HG02970 (cell line): ENCODE data around the gene INS.

Experiments
- ATAC-seq: cut with Tn5 transposase; IDR thresholded peaks from one replicate; pipeline ENCODE4 v1.9.1; 2021; ENCODE audit warnings: mild to moderate bottlenecking, moderate library complexity, moderate number of reproducible peaks; ENCODE audit not compliant: unreplicated experiment, low FRiP score

The INS gene

DNA sequence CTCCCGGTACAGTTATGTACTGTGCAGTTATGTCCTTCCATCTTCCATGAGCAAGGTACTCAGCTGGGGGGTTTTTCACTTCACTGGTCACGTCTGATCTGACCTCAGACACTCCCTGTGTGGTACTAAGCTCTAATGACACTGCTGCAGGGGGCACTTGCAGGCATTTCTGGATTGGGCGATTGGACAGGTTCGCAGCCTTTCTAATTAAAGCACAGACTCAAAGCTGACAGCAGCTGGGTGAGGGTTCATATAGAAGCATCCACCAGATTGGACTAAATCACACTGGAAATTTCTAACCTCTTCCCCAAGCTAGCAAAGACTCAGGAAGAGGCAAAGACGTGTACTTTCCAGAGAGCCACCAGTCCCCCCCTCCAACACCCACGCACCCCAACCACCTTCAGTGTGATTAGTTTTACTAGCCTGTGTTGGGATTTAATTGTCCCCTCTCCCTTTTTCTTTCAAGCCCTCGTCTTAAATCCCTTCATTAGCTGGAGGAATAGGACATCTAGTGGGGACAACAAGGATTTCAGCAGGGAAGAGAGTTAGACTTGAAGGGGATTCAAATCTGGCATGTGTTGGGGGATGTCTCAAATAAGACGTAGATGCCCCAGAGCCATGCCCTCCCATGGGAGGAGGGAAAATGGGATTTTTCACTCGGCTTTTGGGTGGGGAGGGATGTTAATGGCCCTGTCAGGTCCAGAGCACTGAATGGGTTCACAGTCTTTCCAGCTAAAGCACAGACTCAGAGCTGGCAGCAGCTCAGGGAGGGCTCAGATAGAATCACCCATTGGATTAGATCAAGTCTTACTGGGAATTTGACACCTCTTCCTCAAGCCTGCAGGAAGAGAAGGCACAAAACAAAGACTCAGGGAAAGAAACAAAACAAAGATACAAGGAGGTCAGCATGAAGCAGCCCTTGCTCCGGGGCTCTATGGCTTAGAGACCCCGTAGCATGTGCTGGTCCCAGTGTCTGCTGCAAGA lies 10.9 kb downstream of the INS start:
- no peak for ATAC-seq

DNA sequence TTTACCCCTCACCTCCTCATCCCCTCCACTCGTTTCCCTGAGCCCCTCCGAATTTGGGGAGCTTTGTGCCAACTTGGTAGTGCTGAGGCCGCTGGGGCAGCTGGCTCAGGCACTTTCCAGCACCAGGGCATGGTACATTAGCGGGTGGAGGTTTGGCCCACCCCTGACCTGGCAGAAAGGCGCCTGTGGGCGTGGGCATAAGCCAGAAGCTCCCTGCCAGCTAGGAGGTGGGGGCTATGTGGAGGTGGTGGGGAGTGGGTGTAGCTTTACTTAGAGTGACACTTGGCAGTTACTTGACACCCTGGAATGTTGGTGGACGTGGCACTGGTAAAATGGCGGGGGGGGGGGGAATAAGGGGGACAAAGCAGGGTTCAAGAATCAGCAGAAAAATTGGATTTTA lies 11.5 kb downstream of the INS start:
- no peak for ATAC-seq

DNA sequence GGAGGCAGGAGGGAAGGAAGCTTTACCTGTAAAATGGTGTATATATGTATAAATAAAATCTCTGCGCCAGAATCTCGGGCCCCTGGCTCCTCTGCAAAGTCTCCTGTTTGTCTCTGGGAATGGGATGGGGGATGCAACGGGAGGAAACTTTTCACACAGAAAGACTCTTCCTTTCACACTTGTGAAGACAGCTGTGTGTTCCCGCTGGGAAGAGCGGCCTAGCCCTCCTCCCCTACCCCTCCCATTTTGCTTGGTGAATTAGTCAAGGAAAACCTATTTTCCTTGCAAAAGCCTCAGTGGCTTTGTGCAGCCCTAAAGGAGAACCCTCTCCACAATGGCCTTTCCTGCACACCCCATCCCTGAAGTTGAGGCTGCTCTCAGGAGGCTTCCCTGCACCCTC lies 12.4 kb downstream of the INS start:
- ATAC-seq = no peak

DNA sequence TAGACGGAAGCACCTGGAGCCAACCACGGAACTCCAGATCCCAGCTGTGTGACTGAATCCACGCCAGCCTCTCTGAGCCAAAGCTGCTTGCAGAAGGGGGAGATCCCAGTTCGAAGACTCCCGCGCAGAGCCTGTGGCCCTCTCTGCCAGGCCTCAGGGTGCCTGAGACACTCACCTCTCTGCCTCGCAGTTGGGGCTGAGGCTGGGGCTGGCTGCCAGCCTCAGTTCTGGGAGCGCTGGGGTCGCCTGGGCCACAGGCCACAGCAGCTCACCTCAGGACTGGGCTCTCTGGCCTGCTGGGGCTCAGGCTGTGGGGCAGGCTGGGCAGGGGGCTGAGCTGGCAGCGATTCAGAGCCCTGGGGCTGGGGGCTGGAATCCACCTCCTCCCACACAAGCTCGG lies 13.6 kb downstream of the INS start:
- ATAC-seq = no peak

DNA sequence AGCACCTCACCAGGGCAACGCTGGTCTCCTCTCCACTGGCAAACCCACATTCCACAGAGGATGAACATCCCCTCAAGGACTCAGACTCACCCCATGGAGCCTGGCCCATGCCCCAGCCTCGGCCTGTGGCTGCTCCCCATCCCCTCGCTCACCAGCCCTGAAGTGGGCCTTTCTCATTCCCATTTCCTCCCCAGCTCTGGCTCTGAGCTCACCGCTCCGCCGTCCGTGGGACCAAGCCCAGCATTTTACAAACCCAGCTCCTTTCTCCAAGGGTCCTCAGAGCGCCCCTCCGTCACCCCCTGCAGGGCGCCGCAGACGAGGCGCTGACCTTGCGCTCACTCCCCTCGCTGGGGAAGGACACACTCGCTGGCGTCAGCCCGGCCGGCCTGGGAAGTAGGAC lies 15.0 kb downstream of the INS start:
- no peak for ATAC-seq

DNA sequence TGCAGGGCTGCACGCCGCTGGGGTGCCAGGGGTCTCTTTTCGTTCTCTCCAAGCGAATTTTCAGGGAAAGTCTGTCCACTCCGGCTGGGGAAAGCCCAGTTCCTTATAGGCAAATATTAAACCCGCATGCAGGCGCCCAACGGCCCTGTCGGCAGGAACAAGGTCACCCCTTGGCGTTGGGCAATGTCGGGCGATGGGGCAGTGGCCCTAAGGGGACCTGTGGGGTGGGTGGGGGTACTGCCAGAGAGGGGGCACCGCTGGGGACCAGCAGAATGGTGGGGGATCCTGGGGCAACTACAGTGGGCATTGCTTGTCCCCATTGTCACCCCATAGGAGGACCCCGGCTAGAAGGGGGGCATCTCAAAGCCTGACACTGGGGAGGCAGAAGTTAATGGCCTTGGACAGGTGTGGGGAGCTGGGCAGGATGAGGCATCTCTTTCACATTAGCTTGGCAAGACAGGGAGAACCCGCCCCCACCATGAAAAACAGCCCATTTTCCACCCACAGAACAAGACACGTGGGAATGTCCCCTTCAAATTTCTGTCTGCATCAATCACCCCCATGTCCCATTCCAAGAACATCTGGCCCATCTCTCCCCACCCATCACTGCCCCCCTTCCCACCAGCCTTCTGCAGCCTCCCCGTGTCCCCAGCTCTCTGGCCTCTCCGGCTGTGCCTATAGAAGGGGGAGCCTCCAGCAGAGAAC lies 16.3 kb downstream of the INS start:
- ATAC-seq = no peak

DNA sequence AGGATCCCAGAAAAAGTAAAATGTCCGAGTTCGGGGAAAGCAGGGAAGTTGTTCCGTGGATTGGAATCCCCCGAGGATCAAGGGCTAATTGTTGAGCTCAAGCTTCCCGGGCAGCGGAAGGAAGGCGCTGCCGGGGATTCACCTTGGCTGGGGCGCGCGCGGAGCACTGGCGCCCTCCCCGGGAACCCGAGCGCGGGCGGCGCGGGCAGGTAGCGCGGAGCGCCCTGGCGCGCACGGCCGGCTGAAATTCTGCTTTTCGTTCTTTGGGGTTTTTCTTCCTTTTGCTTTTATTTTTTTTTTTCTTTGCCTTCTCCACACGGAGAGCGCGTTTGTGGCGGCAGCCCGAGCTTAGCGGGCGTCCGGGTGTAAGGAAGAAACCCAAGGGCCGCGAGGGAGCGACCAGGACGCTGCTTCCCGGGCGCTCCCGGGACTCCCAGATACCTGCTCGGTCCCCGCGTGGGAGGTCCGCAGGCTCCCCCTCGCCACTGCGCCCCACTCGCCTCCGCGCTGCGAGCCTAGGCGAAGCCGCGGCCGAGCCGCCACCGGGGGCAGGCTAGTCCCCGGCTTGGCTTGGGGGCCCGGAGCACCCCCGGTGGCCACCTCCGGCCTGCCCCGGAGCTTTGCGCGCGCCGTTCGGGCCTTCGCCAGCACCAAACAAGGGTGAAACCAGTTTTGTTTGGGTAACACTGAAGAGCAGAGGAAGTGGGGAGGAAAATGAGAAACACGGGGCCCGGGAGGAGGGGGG lies 17.0 kb downstream of the INS start:
- ATAC-seq = no peak

DNA sequence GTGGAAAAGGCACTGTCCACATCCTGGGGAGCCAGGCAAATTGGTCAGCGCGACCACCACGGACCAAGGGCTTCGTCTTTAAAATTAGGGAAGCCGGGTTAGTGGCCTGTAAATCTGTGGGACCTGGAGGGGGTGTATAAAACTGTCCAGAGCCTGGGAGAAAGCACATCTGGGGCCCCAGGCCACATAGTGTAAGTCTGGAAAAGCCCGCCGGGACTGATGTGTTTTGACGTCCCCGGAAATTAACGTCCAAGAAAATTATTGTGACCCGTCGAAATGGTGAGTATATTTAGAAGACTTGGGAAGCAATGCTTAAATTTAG lies 17.6 kb downstream of the INS start:
- ATAC-seq = no peak

DNA sequence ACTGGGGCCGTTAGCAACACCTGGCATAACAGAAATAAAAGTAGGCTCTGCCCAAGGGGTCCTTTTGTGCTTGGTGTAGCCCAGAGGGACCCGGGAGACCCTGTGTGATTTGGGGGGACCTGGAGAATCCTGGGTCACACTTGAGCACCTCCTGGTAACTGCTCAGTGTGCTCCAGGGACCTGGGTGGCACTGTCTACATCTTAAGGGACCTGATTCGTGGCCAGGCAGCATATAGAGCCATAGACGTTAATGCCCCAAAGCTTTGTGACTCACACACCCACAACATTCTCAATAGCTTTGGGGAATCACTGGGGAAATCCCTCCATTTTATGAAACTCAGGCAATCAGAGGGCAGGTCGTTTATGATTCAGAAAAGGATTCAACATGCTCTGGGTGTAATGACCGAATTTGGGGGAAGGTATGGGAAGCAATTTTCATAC lies 18.2 kb downstream of the INS start:
- no peak for ATAC-seq

DNA sequence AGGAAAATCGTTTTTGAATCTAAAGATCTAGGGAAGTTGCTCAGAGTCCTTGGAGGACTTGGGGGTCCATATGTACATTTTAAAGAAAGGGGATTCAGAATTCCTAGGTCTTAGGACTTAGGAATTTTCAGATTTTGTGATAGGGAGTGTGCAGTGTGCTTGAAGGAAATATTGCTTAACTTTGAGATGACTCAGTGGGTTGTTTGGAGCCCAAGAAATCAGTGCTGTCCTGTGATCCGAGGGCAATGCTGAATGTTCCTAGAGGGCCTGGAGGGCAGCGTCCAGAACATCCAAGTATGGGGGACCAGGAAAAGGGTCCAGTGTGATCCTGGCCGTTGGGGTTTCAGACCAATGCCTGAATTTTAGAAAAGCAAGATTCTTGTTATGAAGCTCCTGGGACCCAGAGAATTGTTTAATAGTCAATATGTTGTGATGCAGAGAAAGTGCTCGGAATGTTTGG lies 18.7 kb downstream of the INS start:
- ATAC-seq = no peak

DNA sequence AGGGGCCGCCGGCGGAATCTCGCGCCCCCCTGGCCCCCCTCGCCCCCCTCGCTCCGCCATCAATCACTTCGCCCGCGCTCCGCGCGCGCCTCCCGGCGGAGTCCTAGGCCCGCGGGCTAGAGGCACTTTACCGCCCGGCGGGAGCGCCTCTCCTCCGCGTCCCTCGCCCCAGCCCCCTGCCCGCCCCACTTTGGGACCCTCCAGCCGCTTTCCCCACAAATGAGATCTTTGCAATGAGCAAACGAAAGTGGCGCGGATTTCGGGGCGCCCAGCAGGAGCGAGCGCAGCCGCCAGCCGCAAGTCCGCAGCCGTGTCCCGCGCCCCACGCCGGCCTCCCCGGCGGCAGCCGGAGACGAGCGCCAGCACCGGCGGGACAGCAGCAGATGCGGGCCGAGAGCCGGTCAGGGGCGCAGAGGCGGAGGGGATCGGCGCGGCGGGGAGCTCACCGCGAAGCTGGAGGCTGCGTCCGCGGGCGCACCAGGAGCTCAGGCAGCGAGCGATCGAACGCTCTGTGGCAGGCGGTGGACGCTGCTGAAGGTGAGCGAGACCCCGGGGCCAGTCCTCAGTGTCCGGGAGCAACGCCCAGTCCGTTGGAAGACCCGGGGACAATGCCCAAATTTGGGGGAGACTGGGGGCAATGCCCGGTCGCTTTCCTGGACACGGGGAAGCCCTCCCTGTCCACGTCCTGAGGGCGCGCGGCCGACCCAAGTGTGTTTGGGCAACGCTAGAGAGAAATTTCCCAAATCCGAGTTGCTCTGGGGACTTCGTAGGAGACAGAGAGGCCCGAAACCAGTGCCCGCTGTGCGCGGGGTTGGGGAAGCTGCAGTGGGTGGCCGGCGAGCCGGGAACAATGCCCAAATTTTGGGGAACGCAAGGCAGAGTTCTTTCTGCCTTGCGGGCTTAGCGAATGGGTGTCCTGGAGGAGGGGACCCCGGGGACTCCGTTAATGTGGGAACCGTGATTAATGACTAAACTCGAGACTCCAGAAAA lies 20.3 kb downstream of the INS start:
- no peak for ATAC-seq

DNA sequence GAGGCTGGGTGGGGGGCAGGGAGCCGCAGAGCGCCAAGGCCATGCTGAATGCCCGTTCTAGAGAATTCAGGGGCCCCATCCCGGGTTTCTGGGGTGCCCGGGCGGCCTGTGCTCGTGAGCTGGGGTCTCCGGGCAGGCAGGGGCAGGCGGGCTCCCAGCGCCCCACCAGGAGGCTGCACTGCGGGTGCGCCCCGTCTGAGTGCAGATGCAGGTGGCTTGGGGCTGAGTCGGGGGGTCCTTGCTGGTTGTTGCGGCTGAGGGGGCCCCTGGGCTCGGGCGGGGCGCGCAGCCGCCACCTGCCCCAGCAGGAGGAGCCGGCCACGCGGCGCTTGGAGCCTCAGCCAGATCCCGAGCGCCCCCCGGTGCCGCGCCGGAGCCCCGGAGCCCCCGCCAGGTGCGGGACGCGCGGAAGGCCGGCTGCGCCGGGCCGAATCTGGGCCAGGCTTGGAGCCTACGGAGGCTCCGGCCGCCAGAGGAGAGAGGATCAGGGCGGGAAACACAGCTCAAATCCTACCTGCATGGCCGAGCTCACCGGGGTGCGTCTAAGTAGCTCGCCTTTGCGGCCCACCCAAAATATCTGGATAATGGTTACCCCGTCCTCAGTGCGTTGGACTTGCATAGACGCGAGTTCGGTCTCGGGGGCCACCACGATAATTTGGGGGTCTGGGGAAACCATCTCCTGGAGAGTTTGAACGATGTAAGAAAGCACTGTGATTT lies 21.2 kb downstream of the INS start:
- no peak for ATAC-seq

DNA sequence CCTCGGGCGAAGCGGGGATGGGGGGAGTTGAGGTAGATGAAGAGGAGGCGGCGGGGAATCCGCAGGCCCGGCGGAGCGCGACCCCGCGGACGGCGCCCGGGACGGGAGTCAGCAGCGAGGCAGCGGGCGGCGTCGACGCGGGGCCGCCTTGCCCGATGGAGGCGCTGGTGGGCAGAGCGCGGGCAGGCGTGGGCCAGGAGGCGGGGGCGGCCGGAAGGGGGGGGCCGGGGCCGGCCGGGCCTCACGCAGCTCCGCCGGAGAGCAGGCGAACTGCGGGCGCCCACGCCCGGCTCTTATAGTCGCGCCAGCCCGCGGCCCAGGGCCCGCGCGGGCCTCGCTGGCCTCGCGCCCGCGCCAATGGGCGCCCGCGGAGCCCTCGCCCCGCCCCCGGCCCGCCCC lies 21.9 kb downstream of the INS start, which contains the start of gene IGF2:
TSS of gene IGF2 (minus strand) at position 267 of the 399 bp plus-strand sequence. CDS start 3,866 bp downstream, outside the sequence.
- ATAC-seq = no peak

DNA sequence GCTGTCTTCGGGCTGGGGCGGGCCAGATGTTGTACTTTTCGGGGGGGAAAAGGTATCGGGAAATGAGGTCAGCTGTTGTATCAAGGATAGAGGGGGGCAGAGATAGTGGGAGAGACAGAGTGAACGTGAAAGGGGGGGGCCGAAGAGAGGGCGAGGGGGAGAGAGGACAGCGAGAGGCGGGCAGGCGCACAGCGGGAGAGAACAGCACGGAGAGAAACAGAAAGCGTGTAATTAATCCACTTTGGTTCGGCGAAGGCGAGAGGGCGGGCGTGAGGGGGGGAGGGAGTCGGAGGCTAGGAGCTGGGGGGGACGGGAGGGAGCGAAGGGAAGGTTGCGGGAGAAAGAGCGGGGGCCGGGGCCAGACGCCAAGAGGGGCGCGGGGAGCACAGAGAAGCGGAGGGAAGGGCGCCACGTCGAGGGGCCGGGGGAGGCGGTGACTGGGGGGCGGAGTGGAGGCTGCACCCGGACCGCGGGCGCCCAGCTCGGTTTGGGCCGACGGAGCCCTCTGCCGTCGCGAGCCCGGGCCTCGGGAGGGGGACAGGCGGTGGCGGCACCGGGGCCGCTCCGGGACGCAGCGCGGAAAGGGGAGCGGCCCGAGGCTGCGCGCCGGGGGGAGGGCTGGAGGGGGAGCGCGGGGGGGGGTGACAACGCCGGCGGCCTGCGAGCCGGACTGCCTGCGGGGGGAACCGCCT lies 22.4 kb downstream of the INS start:
- no peak for ATAC-seq

DNA sequence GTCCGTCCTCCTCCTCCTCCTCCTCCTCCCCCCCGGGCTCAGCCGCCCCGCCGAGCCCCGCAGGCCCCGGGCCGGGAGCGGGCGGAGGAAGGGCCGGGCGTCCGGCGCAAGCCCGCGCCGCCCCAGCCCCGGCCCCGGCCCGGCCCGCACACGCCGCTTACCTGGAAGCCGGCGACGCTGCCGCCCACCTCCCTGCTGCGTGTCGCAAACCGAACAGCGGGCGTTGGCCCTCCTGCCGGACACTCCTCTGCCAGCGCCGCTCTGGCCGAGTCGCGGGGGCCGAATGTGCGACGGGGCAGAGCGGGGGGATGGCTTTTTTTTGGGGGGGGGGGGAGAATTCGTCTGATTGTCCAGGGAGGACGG lies 23.0 kb downstream of the INS start:
- no peak for ATAC-seq

DNA sequence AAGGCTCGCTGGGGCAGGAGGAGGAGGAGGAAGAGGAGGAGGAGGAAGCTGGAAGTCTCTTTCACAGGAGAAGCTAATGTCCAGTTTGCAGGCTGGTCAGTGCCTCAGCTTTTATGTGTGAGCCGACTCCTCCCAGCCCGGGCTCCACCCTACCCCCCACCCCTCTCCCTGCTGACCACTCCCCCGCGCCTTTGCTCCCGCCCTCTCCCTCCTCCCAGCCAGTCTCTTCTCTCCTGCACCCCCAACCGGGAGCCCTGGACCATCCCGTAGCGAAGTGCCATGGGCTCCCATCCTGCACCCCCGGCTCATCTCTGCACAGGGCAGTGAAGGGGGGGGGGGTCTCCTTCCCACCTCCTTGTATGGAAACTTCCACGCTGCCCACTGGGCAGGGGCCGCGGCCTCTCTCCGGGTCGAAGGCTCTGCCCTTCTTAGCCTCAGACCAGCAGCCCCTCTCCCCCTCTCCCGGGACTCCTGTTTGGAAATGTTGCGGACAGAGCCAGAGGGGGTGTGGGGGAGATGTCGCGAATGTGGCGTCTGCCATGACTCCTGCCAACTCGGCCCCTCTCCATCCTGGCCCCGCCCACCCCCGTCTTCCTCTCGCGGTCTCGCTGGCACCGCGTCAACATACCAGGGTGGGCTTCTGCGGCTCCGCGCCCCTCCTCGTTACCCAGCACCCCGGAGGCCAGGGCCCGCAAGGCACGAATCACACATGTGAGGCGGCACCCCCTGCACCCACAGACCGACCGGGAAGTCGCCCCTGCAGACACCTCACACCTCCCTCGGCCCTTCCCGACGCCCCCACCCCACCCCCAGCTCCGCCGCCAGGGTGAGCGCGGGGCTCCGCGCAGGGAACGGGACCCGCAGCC lies 23.6 kb downstream of the INS start:
- ATAC-seq = no peak

DNA sequence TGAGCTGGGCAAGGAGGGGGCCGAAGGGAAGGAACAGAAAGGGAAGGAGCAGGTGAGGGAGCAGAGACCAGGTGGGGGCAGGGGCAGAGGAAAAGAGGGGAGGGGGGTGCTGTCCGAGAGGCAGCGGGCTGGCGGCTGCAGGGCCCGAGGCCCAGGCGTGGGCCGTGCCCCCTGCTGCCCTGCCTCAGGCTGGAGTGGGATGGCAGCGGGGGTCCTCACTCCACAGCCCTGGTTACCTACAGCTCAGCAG lies 24.1 kb downstream of the INS start:
- no peak for ATAC-seq
